Astrocyte (in vitro differentiated cells and primary cell): ENCODE data around the gene FRMD4A.
"Not testable (repeated sequence)": the region's sequence is repeated elsewhere in the genome, so short reads cannot be mapped to it uniquely, and the experiment has no call there.

Experiments used
- EZH2 ChIP-seq: IDR thresholded peaks from 2 replicates; pipeline ENCODE4 v1.6.1; 2012; ENCODE audit warnings: mild to moderate bottlenecking, low read length, inconsistent platforms; ENCODE audit not compliant: insufficient read depth
- TF ChIP-seq, protein P1 (sequence below): IDR thresholded peaks from 2 replicates; pipeline ENCODE4 v1.5.1; 2011; ENCODE audit warnings: low read depth, mild to moderate bottlenecking, inconsistent platforms, low read length, moderate library complexity; ENCODE audit not compliant: insufficient read depth

DNA sequence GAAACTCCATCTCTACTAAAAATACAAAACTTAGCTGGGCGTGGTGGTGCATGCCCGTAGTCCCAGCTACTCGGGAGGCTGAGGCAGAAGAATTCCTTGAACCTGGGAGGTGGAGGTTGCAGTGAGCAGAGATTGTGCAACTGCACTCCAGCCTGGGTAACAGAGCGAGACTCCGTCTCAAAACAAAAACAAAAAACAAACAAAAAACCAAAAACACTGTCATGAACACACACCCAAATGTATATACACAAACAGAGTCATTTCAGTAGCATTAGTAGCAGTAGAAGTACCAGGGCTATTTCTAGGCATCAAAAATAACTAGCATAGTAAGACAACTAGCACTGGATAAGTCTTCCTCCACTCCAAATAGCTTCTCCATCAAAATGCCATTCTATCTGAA lies 263.1 kb downstream of the FRMD4A start:
- TF ChIP-seq, protein P1, sequence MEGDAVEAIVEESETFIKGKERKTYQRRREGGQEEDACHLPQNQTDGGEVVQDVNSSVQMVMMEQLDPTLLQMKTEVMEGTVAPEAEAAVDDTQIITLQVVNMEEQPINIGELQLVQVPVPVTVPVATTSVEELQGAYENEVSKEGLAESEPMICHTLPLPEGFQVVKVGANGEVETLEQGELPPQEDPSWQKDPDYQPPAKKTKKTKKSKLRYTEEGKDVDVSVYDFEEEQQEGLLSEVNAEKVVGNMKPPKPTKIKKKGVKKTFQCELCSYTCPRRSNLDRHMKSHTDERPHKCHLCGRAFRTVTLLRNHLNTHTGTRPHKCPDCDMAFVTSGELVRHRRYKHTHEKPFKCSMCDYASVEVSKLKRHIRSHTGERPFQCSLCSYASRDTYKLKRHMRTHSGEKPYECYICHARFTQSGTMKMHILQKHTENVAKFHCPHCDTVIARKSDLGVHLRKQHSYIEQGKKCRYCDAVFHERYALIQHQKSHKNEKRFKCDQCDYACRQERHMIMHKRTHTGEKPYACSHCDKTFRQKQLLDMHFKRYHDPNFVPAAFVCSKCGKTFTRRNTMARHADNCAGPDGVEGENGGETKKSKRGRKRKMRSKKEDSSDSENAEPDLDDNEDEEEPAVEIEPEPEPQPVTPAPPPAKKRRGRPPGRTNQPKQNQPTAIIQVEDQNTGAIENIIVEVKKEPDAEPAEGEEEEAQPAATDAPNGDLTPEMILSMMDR = not testable (repeated sequence)
- not testable (repeated sequence) for TF ChIP-seq EZH2
